Body of pancreas (tissue), 4 donors: ENCODE measurements around the gene TAF11L9. TPM values are rescaled to one million over a fixed set of nuclear protein-coding genes. Genes with fewer than 3 reads are reported as not detected.
"Not testable (repeated sequence)": the region's sequence is repeated elsewhere in the genome, so short reads cannot be mapped to it uniquely, and the experiment has no call there.

ENCODE experiments used
- ATAC-seq: fragments of 150-250 bp; one replicate; pipeline ENCODE4 v1.9.1; 2016
- DNase-seq, 4 donors: peaks; one replicate each; pipeline ENCODE4 v3.0.0-alpha.2; 2019
- H3K27ac ChIP-seq, 4 donors: fragments of 200-600 bp; sonication (generic); 1 replicate in 3 of 4; 2 replicates in 1 of 4; pipeline versions ENCODE4 v1.5.1 to v1.6.1; 2016 to 2019; ENCODE audit warnings: mild to moderate bottlenecking in 1 of 4, mixed read lengths in 1 of 4, moderate library complexity in 1 of 4
- H3K27me3 ChIP-seq, 2 donors: fragments of 200-600 bp; sonication (generic); one replicate each; pipeline ENCODE4 v1.6.0; 2016; ENCODE audit warnings: mild to moderate bottlenecking in 1 of 2
- H3K36me3 ChIP-seq, 2 donors: fragments of 200-600 bp; sonication (generic); replicated peaks in 1 of 2; 2 replicates each; pipeline ENCODE4 v1.5.1; 2016; ENCODE audit warnings: low read depth in 2 of 2; ENCODE audit not compliant: insufficient read depth in 1 of 2
- H3K4me1 ChIP-seq: fragments of 200-600 bp; sonication (generic); one replicate; pipeline ENCODE4 v1.6.0; 2016
- H3K4me3 ChIP-seq, 2 donors: fragments of 200-600 bp; sonication (generic); 1 replicate in 1 of 2; 2 replicates in 1 of 2; pipeline ENCODE4 v1.5.1; 2016 to 2019
- H3K9me3 ChIP-seq, 3 donors: fragments of 200-600 bp; sonication (generic); 1 replicate in 2 of 3; 2 replicates in 1 of 3; pipeline ENCODE4 v1.5.1; 2016
- CTCF ChIP-seq, 7 experiments: fragments of 450-650 bp in 4 of 7; fragments of 200-600 bp in 3 of 7; sonication (generic) in 3 of 7; IDR thresholded peaks; one replicate each; pipeline ENCODE4 v1.5.1; 2016 to 2019; ENCODE audit warnings: antibody characterized with exemption in 7 of 7
- POLR2A ChIP-seq, 3 donors: fragments of 450-650 bp; IDR thresholded peaks; one replicate each; pipeline ENCODE4 v1.6.1; 2016; ENCODE audit warnings: antibody characterized with exemption in 3 of 3, mild to moderate bottlenecking in 2 of 3
- WGBS, 2 donors: methylation state at CpG; one replicate each; pipeline ENCODE4 v1.1.5; 2017; 5-methylcytosine and 5-hydroxymethylcytosine counted together
- intact Hi-C: fragments of 100-400 bp; cut with DNase I; formaldehyde crosslinking; loops from one replicate; pipeline ENCODE4 v1.15.1; 2023
- total RNA-seq, 2 donors: library from RNA; depleted of rRNA; stranded (reverse); fragments of >200 nt; gene quantifications; one replicate each; pipeline ENCODE4 v1.1.0, GENCODE V29; 2016

TAF11L9 gene
- total RNA-seq, 2 donors from 2014 or later, result not detected

- ATAC-seq, result no peak
- no peak for TF ChIP-seq CTCF (IDR thresholded peaks at IDR 0.05)
- no peak for TF ChIP-seq POLR2A (IDR thresholded peaks at IDR 0.05)
- no peak for DNase-seq
- Histone ChIP-seq H3K4me3 (no peak overlapping the region), H3K27ac (no peak overlapping the region), H3K9me3 (no peaks in the 10 kb centered on the region), H3K36me3 (no peaks in the 10 kb centered on the region), H3K4me1 (no peaks in the 10 kb centered on the region), H3K27me3 (no peaks in the 10 kb centered on the region)
- intact Hi-C loops, result no loop called here
- 77 to 81% methylated on average over 8 to 17 of the region's 17 CpGs for WGBS, 2 donors
These were observed 20.8 kb upstream of the TAF11L9 start for GRCh38 chr5:17614872-17615605.

GRCh38 chr5:17610092-17610491, 15.9 kb upstream of the TAF11L9 start, which contains the start of gene TAF11L12:
Gene TAF11L12 (plus strand): TSS chr5:17610392.
- ATAC-seq, H3K27ac ChIP-seq, H3K9me3 ChIP-seq, H3K4me3 ChIP-seq, DNase-seq, H3K27me3 ChIP-seq, H3K36me3 ChIP-seq, intact Hi-C loops, H3K4me1 ChIP-seq: not testable (repeated sequence)
- 49 to 59% methylated on average over 2 of the region's 2 CpGs for WGBS, 2 donors

- H3K36me3 ChIP-seq, ATAC-seq, H3K27ac ChIP-seq, DNase-seq, H3K27me3 ChIP-seq, intact Hi-C loops, H3K9me3 ChIP-seq, H3K4me3 ChIP-seq, H3K4me1 ChIP-seq: not testable (repeated sequence)
- WGBS, 2 donors, result 54 to 74% methylated on average over 4 of the region's 4 CpGs
These were observed 13.3 kb upstream of the TAF11L9 start for GRCh38 chr5:17607461-17607860.

- no peak for ATAC-seq
- Histone ChIP-seq H3K36me3 (no peaks in the 10 kb centered on the region), H3K9me3 (no peaks in the 10 kb centered on the region), H3K27ac (no peak overlapping the region), H3K4me1 (no peaks in the 10 kb centered on the region), H3K27me3 (no peaks in the 10 kb centered on the region), H3K4me3 (no peak overlapping the region)
- no peak for DNase-seq
- WGBS, 2 donors, result 73 to 86% methylated on average over 14 of the region's 14 CpGs
- TF ChIP-seq CTCF (IDR thresholded peaks at IDR 0.05), result no peak
- TF ChIP-seq POLR2A (IDR thresholded peaks at IDR 0.05), result no peak
- intact Hi-C loops, result no loop called here
These were observed 10.8 kb upstream of the TAF11L9 start for GRCh38 chr5:17604951-17605350.

GRCh38 chr5:17603880-17604279, 9.7 kb upstream of the TAF11L9 start, which contains the start of gene TAF11L11:
Gene TAF11L11 (plus strand): TSS chr5:17604183.
- H3K27ac ChIP-seq, H3K9me3 ChIP-seq, DNase-seq, ATAC-seq, H3K4me1 ChIP-seq, H3K36me3 ChIP-seq, H3K4me3 ChIP-seq, H3K27me3 ChIP-seq, intact Hi-C loops: not testable (repeated sequence)
- WGBS, 2 donors, result 44 to 54% methylated on average over 6 of the region's 6 CpGs

DNA sequence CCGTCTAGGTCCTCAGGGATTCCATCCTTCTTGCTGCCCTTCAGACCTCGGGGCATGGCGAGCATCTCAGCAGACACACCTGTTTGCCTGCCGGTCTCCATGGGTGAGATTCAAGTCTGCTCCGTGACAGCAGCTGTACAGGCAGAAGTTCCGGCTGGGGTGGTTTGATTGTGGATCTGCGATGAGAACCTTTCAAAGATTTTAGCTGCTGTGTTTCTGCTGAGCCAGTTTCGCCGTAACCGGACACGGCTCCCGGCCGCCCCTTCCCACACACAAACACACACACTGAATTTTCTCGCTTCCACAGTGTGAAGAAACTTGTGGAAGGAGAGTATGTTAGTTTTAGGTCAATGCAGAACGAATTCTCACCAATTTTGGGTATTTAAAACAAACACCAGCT, 3.5 kb upstream of the TAF11L9 start, which contains the start of gene TAF11L10:
Gene TAF11L10, minus strand, starts transcription at position 101 of the 400 bp plus-strand sequence.
- H3K4me3 ChIP-seq, DNase-seq, ATAC-seq, H3K4me1 ChIP-seq, H3K27ac ChIP-seq, intact Hi-C loops, H3K27me3 ChIP-seq, H3K9me3 ChIP-seq, H3K36me3 ChIP-seq: not testable (repeated sequence)
- no CpG with 5 or more reads among the region's 15 CpGs for WGBS, 2 donors

GRCh38 chr5:17590860-17591259, 3.3 kb downstream of the TAF11L9 start, which contains the start of gene TAF11L8:
Gene TAF11L8 (minus strand): TSS chr5:17590960.
- ATAC-seq, intact Hi-C loops: not testable (repeated sequence)

GRCh38 chr5:17585658-17586057, 8.5 kb downstream of the TAF11L9 start, which contains the start of gene TAF11L7:
Gene TAF11L7 (minus strand): TSS chr5:17585758.
- ATAC-seq, H3K27ac ChIP-seq, intact Hi-C loops, H3K27me3 ChIP-seq, H3K4me1 ChIP-seq, H3K36me3 ChIP-seq, H3K4me3 ChIP-seq, DNase-seq, H3K9me3 ChIP-seq: not testable (repeated sequence)
- WGBS, 2 donors, result no CpG with 5 or more reads among the region's 16 CpGs

More at GRCh38 chr5:17590860-17591259, 3.3 kb downstream of the TAF11L9 start, which contains the start of gene TAF11L8:
- H3K27ac ChIP-seq, H3K27me3 ChIP-seq, DNase-seq, H3K36me3 ChIP-seq, H3K4me1 ChIP-seq, H3K9me3 ChIP-seq, H3K4me3 ChIP-seq: not testable (repeated sequence)
- no CpG with 5 or more reads among the region's 16 CpGs for WGBS, 2 donors
